OCI-M2 (cell line): Measurements from ENCODE around the gene ARNT2.

Experiments used
- DNase-seq: peaks from one replicate; lab custom pipeline; 2025; ENCODE audit not compliant: unreplicated experiment; lab: John Stamatoyannopoulos, UW

Gene ARNT2

GRCh38 chr15:80611543-80612080, 207.4 kb downstream of the ARNT2 start:
- no peak for DNase-seq

GRCh38 chr15:80612118-80612823, 208.1 kb downstream of the ARNT2 start:
- DNase-seq: no peak

DNA sequence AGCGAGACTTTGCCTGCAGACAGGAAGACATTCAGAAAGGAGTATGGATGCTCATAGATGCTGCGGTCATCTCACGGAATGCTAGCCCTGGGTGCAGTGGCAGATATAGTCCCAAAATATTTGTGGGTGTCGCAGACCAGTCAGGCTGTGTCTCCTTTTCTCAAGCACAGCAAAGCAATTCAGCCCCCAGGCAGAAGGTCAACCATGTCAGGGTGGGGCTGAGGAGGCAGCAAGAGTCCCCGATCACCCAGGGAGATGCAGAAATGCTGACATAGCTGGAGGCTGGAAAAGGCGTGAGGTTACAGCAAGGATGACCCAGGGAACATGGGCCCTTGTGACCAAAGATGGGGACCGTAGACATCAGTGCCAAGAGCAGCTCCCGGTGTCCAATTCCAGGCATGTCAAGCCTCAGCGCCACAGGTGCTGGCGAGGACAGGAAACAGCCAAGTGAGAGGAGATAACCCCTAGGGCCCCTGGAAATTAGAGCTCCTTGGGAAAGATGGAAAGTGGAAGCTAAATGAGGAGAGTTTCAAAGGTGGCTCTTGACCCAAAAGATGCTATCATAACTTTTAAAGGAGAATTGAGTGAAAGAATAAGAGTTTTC, 209.7 kb downstream of the ARNT2 start:
- DNase-seq: no peak

- no peak for DNase-seq
Measured at GRCh38 chr15:80614711-80615360, 210.7 kb downstream of the ARNT2 start.

- DNase-seq: no peak
Measured at GRCh38 chr15:80615361-80615736, 211.2 kb downstream of the ARNT2 start.

DNA sequence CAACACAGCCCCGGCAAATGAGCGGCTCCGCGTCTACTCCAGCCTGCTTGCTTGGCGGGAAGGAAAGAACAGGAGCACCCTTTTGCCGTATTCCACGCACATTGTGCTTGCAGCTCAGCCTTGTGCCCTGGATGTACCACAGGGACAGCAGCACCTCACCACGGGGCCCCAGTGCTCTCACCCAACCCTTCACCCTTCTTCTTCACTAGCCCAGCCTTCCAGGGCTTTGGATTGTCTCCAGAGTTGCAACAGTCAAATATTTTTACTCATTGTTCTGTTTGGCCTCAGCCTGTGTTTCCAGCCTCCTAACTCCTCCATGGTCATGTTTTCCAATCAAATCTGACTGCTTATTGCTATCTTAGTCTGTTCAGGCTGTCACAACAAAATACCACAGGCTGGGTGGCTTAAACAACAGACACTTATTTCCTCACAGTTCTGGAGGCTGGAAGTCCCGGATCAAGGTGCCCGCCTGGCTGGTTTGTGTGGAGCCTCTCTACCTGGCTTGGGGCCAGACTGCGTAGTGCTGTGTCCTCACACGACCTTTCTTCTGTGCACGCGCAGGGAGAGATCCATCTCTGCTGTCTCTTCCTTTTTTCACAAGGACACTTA, 211.7 kb downstream of the ARNT2 start:
- DNase-seq: no peak

DNA sequence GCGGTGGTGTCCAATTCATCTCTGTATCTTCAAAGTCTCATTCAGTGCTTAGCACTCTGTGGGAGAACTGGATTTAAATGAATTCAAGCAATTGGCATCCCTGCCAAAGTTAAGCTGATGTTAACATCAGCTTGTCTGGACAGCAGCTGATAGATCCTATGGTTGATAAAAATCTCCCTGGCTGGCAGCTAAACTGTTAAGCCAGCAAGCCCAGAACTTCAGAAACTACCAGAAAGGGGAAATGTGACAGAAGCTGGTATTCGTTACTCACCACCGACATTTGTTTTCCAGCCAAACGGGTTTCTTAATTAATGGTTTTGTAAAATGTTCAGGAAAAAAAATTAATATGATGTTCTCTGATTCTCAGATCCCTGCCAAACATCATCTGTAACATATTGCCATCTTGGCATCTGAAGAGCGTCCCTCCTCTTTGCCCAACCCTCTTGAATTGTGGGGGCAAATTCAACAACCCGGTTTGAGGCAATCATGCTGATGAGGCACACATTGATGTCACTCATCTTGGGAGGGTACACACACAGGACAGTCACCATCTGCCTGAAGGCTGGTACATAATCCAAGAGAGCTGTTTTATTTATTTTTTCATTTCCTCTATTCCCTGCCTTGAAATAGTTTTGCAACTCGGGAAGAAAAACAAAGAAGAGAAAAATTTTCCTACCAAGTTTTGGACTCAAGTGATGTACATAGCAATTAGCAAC, 214.7 kb downstream of the ARNT2 start:
- no peak for DNase-seq

DNA sequence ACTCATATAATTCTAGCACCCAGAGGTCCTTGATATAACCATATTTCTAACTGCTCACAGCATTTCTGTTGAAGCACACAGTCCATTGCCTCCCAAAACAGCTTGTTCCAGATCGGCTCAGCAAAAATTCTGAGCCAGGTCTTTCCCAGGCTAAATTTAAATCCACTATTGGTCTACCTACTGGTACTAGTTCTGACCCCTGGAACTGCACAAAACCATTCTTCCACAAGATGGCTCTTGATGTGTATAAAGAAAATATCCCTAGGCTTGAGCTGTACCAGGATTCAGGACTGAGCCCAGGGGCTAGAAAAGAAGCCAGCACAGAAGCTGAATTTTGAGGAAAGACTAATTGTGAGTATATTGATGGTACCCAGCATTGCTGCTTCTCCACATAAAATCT, 215.5 kb downstream of the ARNT2 start:
- DNase-seq: no peak

DNA sequence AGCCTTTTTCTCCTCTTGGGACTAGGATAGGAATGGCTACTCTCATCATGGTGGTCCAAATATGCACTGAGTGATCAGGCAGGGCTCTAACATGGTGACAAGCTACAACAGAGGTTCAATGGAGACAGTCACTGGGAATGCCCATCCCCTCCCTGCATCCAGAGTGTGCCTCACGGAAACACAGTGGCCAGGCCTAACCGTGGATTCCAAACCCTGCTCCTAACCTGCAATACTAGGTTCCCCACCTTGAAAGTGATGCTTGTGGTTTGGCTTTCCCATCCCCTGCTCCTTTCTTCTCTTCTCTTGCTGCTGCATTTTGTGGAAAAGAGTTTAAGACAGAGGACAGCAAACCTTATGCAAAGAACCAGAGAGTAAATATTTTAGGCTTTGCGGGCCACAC, 216.0 kb downstream of the ARNT2 start:
- no peak for DNase-seq

DNA sequence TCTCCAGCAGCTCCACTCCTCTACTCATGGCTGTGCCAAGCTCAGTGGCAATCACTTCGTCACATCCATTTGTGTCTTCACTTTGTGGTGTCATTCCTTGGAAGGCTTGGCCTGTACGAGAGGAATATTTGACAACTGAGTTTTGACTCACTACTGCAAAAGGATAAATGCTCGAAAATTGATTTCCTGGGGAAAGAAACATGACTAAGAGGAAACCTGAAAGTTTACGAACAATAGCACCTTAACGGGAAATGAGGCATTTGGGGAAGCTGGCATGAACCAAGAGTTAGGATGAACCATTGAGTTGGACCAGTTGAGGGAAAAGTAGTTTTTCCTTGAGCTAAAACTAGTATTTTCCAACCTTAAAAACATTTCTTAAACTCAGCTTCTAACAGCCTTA, 216.7 kb downstream of the ARNT2 start:
- DNase-seq: no peak

DNA sequence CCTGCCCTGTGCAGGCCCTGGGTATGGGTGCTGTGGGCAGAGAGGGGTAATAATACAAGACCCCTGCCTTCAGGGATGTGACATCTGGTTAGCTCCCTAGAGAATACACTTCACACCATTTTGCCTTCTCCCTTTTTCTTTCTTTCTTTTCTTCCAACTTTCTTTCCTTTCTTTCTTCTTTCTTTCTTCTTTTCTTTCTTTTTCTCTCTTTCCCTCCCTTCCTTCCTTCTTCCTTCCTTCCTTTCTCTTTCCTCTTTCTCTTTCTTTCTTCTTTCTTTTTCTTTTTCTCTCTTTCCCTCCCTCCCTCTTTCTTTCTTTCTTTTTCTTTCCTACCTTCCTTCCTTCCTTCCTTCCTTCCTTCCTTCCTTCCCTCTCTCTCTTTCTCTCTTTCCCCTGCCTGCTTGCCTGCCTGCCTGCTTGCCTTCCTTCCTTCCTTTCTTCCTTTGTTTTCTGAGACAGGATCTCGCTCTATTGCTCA, 222.5 kb downstream of the ARNT2 start:
- no peak for DNase-seq

DNA sequence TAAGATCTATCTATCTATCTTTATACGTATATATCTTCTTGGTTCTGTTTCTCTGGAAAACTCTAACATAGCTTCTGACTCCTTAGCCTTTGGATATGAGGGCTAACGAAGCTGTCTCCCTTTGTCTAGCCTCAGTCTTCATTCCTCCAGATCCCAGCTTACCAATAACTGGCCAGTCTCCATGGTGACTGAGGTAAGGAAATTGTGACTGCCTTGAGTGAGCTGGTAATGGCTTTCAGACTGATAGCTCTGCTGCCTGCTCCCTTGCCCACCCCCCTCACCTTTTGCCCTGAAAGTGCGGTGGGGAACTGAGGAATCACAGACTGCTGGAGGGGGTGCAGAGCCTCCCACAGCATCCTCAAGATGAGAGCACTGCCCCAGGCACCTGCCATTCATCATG, 225.2 kb downstream of the ARNT2 start:
- no peak for DNase-seq

GRCh38 chr15:80630981-80631380, 226.8 kb downstream of the ARNT2 start:
- no peak for DNase-seq

DNA sequence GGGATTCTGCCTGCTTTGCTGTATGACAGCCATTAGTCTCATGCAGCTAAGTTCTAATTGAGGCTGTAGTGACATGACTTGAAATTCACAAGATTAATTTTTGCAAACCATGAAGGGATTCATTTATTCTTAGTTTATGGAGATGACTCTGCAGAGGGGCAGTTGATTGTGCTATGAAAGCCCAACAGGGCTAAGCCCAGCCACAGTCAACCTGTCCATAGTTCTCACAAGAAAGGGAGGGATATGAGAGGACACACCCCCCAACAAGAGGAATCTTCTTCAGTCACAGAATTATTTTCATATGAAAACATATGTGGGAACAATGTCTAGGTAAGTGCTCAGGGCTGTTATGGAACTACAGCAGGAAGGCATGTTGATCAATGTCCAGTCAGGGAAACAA, 229.0 kb downstream of the ARNT2 start:
- no peak for DNase-seq

- DNase-seq: no peak
Measured at GRCh38 chr15:80635953-80636352, 231.8 kb downstream of the ARNT2 start.

GRCh38 chr15:80636675-80637074, 232.5 kb downstream of the ARNT2 start:
- DNase-seq: no peak

DNA sequence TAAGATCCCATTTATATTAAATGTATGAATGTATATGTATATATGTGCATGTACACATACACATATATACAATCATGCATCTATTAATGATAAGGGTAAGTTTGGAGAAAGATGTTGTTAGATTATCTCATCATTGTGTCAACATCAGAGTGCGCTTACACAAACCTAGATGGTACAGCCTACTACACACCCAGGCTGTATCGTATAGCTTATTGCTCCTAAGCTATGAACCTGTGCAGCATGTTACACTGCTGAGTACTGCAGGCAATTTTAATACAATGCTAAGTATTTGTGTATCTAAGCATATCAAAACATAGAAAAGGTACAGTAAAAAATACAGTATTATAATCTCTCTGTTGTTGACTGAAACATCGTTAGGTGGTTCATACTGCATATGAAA, 233.6 kb downstream of the ARNT2 start:
- no peak for DNase-seq

GRCh38 chr15:80638553-80639167, 234.5 kb downstream of the ARNT2 start:
- DNase-seq: no peak

GRCh38 chr15:80639168-80639555, 235.0 kb downstream of the ARNT2 start:
- no peak for DNase-seq

DNA sequence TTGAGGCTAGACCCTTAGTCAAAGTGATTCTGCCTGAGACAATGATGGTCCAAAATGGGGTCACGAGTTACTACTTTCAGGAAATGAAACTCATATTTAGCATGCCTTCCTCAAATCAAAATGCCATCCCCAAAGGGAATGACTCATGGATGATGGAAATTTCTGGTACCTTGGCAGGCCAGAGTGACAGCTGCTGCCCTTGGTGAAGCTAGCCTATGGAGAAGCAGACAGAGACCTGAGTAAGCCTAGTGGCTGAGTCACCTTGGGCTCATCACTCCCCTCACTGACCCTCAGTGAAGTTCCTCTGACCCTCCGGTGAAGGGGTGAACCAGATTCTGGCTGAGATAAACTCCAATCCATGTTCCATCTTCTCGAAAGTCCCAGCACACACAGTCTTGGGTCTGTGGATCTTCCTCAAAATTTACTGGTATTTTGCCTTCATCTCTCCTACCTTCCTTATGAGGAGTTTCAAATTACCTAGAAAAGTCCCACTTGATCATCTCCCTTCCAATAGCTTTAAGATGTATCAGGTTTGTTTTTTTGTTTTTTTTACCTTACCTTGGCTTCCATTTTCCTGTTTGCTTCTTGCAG, 236.4 kb downstream of the ARNT2 start:
- no peak for DNase-seq
